DND-41 (cell line): ENCODE measurements around the gene SPTLC1.
"Not testable (repeated sequence)": the region's sequence is repeated elsewhere in the genome, so short reads cannot be mapped to it uniquely, and the experiment has no call there.

Experiments
- CTCF ChIP-seq: IDR thresholded peaks from 2 replicates; pipeline ENCODE4 v1.5.1; 2012; ENCODE audit warnings: borderline replicate concordance, low read length, moderate library complexity, mild to moderate bottlenecking; ENCODE audit not compliant: poor library complexity, severe bottlenecking; ENCODE audit errors: extremely low read depth
- EZH2 ChIP-seq: IDR thresholded peaks from 3 replicates; pipeline ENCODE4 v1.6.1; 2012; ENCODE audit warnings: borderline replicate concordance, low read depth, mild to moderate bottlenecking, moderate library complexity, low read length, inconsistent platforms; ENCODE audit not compliant: severe bottlenecking

DNA sequence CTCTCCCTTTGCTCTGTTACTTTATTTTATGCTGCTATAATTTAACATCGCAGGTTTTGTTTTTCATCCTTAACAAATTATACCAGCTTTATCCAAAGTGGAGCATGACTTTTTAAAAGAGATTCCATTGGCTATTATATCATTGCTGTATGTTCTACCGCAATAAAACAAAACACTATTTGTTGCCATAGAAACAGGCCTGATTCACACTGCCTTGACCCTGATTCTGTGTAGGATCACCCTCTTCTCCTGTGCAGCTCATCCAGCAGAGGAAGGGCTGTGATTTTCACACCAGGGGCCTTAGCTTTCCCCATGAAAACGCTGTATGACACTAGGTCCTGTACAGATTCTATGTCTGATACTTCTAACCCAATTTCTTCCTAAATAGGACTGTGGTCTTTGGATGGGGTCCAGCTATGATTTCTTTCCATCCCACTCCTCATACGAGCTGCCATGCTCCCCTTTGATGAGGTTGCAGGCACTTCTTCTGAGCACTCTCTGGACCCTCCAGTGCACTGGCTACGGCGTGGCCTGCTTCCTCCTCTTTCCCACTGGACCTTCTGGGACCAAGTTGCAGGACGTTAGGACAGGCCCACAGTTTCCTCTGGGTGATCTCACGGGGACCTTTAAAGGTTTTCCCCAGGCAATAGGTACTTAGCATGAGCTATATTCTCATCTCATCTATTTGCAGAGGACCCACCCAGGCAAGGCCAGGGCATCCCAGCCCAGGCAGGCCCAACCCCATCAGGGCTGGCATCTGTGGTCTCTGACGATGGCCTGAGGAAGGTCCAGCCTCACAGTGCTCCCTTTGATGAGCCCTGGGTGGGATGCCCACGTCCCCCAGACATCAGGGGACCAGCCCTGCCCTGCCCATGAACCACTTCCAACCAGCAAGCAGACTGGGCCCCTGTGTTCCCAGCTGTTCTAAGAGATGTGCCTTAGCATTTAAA is 38.5 kb upstream of the SPTLC1 start:
- not testable (repeated sequence) for TF ChIP-seq CTCF, EZH2
